Measurements from ENCODE around the gene HBQ1. TPM values are rescaled to one million over a fixed set of nuclear protein-coding genes. Genes with fewer than 3 reads are reported as not detected.

HBQ1 gene
- total RNA-seq, 2 donors from 2014 or later: not detected

DNA sequence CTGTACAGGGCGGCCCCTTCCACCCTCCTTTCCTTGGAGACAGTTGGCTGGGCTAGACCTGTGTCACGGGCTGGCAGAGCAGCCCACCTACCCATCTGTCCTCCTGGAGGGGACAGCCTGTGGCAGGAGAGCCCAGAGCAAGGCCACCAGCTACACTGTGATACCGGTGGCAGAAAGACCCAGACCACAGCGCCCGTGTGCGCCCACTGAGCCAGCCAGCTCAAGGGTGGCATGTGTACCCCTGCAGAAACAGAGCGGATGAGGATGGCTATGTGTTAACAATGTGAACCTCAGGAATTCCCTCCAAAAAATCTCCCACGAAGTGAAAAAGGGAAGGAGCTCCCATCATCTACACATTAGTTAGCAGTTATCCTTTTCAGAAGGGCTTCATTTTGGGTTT lies 7.1 kb downstream of the HBQ1 start:
- WGBS: 97% methylated on average over 8 of the region's 8 CpGs
- intact Hi-C loops (cut with DNase I): no loop called here
- peaks cover 0 to 18% of the 10 kb centered on the region in 2 donors for H3K36me3 ChIP-seq

DNA sequence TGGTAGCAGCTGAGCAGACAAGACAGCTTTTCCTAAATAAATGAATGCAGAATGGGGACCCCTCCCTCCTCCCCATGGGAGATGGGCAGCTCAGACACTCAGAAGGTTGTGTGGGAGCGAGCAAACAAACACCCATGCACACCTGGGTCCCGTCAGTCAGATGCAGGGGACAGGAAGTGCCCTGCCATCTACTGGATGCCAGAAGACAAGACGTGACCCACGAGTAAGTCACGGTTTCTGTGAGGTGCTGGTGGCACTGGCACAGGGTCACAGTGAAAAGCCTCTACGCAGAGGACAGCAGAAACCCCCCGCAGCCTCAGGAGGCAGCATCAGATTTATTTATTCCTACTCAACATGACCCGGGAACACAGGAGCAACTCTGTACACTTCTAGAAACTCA lies 8.4 kb downstream of the HBQ1 start:
- intact Hi-C loops (cut with DNase I): no loop called here
- 79% methylated on average over 8 of the region's 8 CpGs for WGBS
- no peak overlapping the region for H3K27ac ChIP-seq
- TF ChIP-seq POLR2AphosphoS5 (IDR thresholded peaks at IDR 0.05) (no peak), POLR2A (IDR thresholded peaks at IDR 0.05) (no peak)
- TF ChIP-seq, protein P1, sequence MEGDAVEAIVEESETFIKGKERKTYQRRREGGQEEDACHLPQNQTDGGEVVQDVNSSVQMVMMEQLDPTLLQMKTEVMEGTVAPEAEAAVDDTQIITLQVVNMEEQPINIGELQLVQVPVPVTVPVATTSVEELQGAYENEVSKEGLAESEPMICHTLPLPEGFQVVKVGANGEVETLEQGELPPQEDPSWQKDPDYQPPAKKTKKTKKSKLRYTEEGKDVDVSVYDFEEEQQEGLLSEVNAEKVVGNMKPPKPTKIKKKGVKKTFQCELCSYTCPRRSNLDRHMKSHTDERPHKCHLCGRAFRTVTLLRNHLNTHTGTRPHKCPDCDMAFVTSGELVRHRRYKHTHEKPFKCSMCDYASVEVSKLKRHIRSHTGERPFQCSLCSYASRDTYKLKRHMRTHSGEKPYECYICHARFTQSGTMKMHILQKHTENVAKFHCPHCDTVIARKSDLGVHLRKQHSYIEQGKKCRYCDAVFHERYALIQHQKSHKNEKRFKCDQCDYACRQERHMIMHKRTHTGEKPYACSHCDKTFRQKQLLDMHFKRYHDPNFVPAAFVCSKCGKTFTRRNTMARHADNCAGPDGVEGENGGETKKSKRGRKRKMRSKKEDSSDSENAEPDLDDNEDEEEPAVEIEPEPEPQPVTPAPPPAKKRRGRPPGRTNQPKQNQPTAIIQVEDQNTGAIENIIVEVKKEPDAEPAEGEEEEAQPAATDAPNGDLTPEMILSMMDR (IDR thresholded peaks at IDR 0.05): no peak
- no peaks in the 10 kb centered on the region for H3K9me3 ChIP-seq
- H3K36me3 ChIP-seq: peaks cover 0 to 24% of the 10 kb centered on the region in 2 donors
- no peak overlapping the region for H3K4me3 ChIP-seq
- H3K4me1 ChIP-seq (replicated peaks): no peaks in the 10 kb centered on the region
- H3K27me3 ChIP-seq (replicated peaks; ENCODE audit: insufficient read depth): no peaks in the 10 kb centered on the region
- DNase-seq (ENCODE audit: low spot score): no peak

More for the DNA sequence above, 7.1 kb downstream of the HBQ1 start:
- no peak for DNase-seq (ENCODE audit: low spot score)
- Histone ChIP-seq H3K4me3 (no peak overlapping the region), H3K27me3 (replicated peaks; ENCODE audit: insufficient read depth) (no peaks in the 10 kb centered on the region), H3K4me1 (replicated peaks) (no peaks in the 10 kb centered on the region), H3K27ac (no peak overlapping the region), H3K9me3 (no peaks in the 10 kb centered on the region)
- TF ChIP-seq, protein P1 (IDR thresholded peaks at IDR 0.05): no peak
- no peak for TF ChIP-seq POLR2AphosphoS5 (IDR thresholded peaks at IDR 0.05)
- TF ChIP-seq POLR2A (IDR thresholded peaks at IDR 0.05): no peak

DNA sequence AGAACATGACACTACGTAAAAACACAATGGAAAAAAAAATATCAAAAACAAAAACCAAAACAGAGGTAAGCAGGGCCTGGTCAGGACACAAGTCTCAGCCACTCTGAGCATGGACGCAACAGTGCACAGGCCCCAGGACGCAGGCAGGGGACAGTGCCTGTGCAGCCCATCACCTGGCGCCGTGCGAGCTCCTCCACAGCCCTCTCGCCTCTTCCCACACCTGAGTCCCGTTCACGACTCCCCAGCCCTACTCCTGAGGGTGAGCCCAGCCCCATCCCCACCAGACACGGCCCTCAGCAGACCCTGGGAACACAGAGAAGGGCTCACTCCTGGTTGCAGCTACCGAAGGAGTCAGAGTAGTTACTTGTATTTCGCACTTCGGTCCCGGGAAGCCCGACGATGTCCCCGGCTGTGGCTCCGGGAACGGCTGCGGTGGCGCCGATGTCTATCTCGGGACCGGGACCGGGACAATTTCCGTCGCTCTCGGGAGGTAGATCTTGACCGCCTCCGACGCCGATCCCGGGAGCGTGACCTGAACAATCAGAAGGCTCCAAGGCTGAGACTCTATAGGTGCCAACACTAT lies 9.4 kb downstream of the HBQ1 start:
- 92% methylated on average over 34 of the region's 34 CpGs for WGBS
- Histone ChIP-seq H3K27ac (no peak overlapping the region), H3K4me1 (replicated peaks) (no peaks in the 10 kb centered on the region), H3K9me3 (no peaks in the 10 kb centered on the region), H3K36me3 (peaks cover 7 to 28% of the 10 kb centered on the region in 2 donors), H3K4me3 (no peak overlapping the region), H3K27me3 (replicated peaks; ENCODE audit: insufficient read depth) (no peaks in the 10 kb centered on the region)
- DNase-seq (ENCODE audit: low spot score): no peak
- intact Hi-C loops (cut with DNase I): no loop called here
- no peak for TF ChIP-seq POLR2A (IDR thresholded peaks at IDR 0.05)
- no peak for TF ChIP-seq POLR2AphosphoS5 (IDR thresholded peaks at IDR 0.05)
- TF ChIP-seq, protein P1 (IDR thresholded peaks at IDR 0.05): no peak

DNA sequence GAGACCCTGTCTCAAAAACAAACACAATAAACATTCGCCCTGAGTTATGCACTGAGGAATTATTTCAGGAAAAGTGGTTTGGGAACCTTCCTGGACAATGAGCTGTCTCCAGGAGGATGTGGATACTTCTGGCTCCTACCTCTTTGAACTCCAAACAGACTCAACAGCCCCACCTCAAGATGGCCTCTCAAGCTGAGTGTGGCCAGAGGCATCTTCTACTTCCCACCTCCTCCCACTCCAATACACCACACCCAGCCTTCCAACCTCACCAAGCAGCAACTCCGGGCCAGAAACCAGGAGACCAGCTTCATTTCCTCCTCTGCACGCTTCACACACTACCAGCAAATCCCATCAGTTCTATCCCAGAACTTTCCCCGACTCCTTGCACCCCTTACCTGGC lies 11.6 kb downstream of the HBQ1 start:
- Histone ChIP-seq H3K27me3 (replicated peaks; ENCODE audit: insufficient read depth) (no peaks in the 10 kb centered on the region), H3K4me1 (replicated peaks) (no peaks in the 10 kb centered on the region), H3K36me3 (peaks cover 7 to 35% of the 10 kb centered on the region in 2 donors), H3K27ac (no peak overlapping the region), H3K4me3 (no peak overlapping the region), H3K9me3 (no peaks in the 10 kb centered on the region)
- WGBS: 93% methylated on average over 4 of the region's 4 CpGs
- no peak for DNase-seq (ENCODE audit: low spot score)
- TF ChIP-seq, protein P1 (IDR thresholded peaks at IDR 0.05): no peak
- TF ChIP-seq POLR2A (IDR thresholded peaks at IDR 0.05) (no peak), POLR2AphosphoS5 (IDR thresholded peaks at IDR 0.05) (no peak)
- intact Hi-C loops (cut with DNase I): no loop called here

DNA sequence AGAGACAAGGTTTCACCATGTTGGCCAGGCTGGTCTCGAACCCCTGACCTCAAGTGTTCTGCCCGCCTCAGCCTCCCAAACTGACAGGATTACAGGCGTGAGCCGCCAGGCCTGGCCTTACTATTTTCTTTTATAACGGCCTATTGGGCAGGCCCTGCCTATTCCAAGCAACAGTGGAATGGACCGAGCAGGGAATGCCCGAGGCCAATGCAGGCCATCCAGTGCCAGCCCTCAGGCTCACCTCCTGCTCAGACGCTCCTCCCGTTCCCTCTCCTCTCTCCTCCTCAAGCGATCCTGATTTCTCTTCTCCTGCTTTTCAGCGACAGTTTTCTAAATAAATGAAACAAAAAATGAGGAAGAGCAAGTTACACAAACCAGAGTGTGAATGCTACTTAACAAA lies 12.4 kb downstream of the HBQ1 start:
- H3K27ac ChIP-seq: no peak overlapping the region
- no peaks in the 10 kb centered on the region for H3K4me1 ChIP-seq (replicated peaks)
- intact Hi-C loops (cut with DNase I): no loop called here

More for the DNA sequence above, 12.4 kb downstream of the HBQ1 start:
- TF ChIP-seq POLR2A (IDR thresholded peaks at IDR 0.05) (no peak), POLR2AphosphoS5 (IDR thresholded peaks at IDR 0.05) (no peak)
- TF ChIP-seq, protein P1 (IDR thresholded peaks at IDR 0.05): no peak
- Histone ChIP-seq H3K27me3 (replicated peaks; ENCODE audit: insufficient read depth) (no peaks in the 10 kb centered on the region), H3K9me3 (no peaks in the 10 kb centered on the region), H3K4me3 (no peak overlapping the region), H3K36me3 (peaks cover 10 to 35% of the 10 kb centered on the region in 2 donors)
- WGBS: 92% methylated on average over 11 of the region's 11 CpGs
- DNase-seq (ENCODE audit: low spot score): no peak

All from prostate gland (tissue), 2 donors.